NK-92 (cell line): ENCODE measurements around the gene TAF4.
"Not testable (repeated sequence)": the region's sequence is repeated elsewhere in the genome, so short reads cannot be mapped to it uniquely, and the experiment has no call there.

Source experiments
- DNase-seq: peaks from one replicate; lab custom pipeline; 2025; ENCODE audit not compliant: unreplicated experiment; lab: John Stamatoyannopoulos, UW

The TAF4 gene, protein sequence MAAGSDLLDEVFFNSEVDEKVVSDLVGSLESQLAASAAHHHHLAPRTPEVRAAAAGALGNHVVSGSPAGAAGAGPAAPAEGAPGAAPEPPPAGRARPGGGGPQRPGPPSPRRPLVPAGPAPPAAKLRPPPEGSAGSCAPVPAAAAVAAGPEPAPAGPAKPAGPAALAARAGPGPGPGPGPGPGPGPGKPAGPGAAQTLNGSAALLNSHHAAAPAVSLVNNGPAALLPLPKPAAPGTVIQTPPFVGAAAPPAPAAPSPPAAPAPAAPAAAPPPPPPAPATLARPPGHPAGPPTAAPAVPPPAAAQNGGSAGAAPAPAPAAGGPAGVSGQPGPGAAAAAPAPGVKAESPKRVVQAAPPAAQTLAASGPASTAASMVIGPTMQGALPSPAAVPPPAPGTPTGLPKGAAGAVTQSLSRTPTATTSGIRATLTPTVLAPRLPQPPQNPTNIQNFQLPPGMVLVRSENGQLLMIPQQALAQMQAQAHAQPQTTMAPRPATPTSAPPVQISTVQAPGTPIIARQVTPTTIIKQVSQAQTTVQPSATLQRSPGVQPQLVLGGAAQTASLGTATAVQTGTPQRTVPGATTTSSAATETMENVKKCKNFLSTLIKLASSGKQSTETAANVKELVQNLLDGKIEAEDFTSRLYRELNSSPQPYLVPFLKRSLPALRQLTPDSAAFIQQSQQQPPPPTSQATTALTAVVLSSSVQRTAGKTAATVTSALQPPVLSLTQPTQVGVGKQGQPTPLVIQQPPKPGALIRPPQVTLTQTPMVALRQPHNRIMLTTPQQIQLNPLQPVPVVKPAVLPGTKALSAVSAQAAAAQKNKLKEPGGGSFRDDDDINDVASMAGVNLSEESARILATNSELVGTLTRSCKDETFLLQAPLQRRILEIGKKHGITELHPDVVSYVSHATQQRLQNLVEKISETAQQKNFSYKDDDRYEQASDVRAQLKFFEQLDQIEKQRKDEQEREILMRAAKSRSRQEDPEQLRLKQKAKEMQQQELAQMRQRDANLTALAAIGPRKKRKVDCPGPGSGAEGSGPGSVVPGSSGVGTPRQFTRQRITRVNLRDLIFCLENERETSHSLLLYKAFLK

DNA sequence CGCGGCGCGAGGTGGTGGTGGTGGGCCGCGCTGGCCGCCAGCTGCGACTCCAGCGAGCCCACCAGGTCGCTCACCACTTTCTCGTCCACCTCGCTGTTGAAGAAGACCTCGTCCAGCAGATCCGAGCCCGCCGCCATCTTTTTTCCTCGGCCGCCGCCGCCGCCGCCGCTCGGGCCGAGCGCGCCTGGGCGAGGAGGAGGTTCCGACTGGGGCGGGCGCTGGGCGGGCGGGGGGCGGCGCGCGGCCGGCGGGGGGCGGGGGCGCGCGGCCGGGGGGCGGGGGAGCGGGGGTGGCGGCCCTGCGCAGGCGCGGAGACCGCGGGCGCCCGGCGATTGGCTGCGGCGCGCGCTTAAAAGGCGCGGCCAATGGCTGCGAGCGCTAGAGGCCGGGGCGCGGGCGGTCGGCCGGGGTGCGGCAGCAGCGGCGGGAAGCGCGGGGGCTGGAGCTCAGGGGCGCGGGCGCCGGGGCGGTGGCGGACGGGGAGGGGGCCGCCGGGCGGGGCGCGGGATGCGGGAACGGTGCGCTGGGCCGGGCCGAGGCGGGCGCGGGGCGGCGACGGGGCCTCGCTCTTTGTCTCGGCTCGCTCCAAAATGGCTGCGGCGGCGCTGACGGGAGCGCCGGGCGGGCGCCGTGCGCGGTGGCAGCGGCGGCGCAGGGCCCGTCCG is at the start of gene TAF4:
TAF4 (minus strand) TSS at position 208 of the 665 bp plus-strand sequence; CDS start at position 137, 71 bp downstream.
- DNase-seq = no peak

- no peak for DNase-seq
These were observed 49.2 kb upstream of the TAF4 start for GRCh38 chr20:62114894-62115293.

DNA sequence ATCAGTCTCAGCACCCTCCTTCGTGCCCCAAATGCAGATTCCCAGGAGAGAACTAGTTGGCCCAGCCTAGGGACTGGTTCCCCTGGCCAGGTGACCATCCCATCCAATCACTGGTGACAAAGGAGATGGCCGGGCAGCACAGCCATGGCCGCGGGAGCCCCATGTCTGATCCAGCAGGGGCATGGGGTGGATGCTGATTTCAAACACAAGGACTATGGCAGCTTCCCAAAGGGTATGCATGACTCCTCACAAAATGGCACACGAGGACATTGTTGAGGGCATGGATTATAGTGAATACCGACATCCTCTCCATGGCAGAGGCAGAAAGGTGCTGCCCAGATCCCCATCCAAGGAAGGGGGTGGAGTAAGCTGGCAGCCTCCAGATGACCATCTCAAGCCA is 46.7 kb upstream of the TAF4 start:
- no peak for DNase-seq

DNA sequence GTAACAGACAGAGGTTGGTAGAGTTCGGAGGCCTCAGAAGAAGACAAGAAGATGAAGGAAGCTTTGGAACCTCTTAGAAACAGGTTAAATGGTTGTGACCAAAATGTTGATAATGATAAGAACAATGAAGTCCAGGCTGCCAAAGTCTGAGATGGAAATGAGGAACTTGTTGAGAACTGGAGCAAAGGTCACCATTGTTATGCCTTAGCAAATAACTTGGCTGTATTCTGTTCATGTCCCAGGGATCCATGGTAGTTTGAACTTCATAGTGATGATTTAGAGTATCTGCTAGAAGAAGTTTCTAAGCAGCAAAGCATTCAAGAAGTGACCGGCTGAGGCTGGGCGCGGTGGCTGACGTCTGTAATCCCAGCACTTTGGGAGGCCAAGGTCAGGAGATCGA is 45.5 kb upstream of the TAF4 start:
- no peak for DNase-seq

- no peak for DNase-seq
These were observed 39.9 kb upstream of the TAF4 start for GRCh38 chr20:62105592-62105991.

DNA sequence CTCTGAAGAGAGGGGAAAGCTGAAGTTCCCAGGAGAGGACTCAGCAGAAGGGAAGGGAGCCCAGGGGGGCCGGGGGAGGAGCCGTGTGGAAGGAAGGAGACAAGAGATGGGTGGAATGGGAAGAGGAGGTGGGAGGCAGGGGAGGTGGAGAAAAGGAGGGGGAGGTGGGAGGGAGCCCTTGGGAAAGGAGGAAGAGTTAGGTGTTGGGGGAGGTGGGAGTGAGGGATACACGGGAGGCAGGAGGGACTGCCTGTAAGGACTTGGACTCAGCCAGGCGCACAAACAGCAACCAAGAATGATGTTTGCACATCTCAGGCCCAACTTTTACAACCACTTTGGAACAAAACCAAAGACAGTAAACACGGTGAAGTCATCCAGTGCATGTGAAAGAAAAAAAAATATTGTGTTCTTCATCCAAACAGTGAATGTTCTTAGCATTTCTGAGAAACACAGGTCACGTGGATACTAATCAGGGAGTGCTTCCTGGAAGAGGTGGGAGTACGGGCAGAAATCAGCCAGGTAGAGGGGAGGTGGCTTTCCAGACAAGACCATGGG is 39.2 kb upstream of the TAF4 start:
- DNase-seq = no peak

DNA sequence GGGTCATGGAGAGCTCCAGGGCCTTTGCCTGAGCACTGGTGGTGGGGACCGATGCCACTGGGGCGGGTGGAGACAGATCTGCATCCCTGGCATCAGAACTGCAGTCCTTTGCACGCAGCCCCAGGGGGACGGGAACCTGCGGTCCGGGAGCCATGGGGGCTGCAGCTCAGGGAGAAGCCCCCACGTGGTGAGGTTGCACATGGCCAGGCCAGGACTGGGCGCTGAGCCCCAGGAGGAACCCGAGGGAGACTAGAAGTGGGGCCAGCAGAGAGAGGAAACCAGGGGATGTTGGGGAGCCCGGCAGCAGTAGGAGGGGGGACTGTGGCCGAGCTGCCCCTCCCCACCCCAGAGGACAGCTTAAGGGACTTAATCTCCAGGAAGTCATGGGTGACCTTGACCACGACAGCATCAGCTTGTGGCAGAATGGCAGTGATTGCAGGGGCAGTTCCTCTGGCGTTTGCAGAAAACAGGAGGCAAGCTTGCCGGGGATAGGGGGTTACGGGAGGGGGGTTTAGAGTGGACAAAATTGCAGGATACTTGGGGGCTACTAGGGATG is 38.6 kb upstream of the TAF4 start:
- DNase-seq = no peak

DNA sequence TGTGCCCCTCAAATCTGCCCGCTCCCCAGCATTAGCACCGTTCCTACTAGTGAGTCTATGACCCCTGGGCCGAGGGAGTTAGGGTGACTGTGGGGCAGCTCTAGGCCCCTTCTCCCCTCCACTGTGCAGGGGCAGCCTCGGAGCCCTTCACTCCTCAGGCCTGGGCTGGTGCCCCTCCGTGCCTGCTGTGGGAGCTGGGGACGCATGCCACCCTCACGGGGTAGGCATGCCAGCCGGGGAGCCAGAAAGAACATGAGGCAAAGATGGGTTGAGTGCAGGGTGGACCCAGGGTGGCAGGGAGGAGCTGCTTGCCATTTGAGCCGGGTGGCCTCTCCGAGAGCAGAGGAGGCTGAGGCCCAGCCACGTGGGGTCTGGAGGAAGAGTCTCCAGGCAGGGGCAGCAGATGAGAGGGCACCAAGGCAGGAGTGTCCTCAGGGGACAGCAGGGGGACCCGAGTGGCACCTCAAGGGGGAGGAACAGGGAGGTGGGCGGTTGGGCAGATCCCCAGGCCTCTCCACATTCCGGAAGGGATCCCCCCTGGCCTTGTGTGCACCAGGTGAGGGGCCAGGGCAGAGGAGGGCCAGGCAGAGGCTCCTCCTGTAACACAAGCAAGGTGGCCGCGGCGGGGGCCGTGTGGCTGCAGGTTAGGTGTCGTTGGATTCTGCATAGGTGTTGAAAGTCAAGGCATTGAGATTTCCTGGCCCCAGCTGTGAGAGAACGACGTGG is 38.0 kb upstream of the TAF4 start:
- no peak for DNase-seq

GRCh38 chr20:62101078-62101477 is 35.4 kb upstream of the TAF4 start:
- DNase-seq = no peak

- no peak for DNase-seq
These were observed 32.3 kb upstream of the TAF4 start for GRCh38 chr20:62097881-62098407.

- DNase-seq = no peak
These were observed 31.0 kb upstream of the TAF4 start for GRCh38 chr20:62096421-62097380.

DNA sequence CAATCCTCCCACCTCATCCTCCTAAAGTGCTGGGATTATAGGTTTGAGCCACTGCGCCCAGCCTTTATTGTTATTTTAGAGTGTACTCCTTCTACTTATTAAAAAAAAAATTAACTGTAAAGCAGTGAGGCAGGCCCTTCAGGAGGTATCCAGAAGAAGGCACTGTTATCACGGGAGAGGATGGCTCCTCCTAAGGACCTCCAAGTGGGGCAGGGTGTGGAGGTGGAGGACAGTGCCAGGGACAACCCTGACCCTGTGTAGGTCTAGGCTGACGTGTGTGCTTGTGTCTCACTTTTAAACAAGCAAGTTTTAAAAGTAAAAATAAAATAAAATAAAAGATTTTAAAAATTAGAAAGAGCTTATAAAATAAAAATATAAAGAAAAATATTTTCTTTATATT is 23.7 kb upstream of the TAF4 start:
- no peak for DNase-seq

DNA sequence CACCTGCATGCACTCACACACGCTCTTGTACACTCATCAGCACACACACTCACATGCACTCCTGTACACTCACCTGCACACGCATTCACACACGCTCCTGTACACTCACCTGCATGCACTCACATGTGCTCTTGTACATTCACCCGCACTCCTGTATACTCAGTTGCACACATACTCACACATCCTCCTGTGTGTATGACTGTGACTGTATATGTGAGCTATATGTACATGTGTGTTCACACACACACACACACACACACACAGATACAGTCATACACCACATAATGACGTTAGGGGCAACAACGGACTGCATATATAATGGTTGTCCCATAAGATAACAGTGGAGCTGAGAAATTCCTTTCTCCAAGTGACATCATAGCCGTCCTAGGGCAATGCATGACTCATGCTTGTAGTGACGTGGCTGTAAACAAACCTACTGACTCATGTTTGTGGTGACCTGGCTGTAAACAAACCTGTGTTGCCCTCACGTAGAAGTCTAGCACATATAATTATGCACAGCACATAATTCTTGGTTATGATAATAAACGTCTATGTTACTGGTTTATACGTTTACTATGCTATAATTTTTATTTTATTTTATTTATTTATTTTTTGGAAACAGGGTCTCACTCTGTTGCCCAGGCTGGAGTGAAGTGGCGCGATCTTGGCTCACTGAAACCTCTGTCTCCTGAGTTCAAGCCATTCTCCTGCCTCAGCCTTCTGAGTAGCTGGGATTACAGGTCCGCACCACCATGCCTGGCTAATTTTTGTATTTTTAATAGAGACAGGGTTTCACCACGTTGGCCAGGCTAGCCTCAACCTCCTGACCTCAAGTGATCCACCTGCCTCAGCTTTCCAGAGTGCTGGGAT is 22.8 kb upstream of the TAF4 start:
- DNase-seq = no peak

DNA sequence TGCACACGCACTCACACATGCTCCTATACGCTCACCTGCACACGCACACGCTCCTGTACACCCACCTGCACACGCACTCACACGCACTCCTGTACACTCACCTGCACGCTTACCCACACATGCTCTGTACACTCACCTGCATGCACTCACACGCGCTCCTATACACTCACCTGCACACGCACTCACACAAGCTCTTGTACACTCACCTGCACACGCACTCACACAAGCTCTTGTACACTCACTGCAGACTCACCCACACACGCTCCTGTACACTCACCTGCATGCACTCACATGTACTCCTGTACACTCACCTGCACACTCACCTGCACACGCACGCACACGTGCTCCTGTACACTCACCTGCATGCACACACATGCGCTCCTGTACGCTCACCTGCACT is 22.0 kb upstream of the TAF4 start:
- no peak for DNase-seq

DNA sequence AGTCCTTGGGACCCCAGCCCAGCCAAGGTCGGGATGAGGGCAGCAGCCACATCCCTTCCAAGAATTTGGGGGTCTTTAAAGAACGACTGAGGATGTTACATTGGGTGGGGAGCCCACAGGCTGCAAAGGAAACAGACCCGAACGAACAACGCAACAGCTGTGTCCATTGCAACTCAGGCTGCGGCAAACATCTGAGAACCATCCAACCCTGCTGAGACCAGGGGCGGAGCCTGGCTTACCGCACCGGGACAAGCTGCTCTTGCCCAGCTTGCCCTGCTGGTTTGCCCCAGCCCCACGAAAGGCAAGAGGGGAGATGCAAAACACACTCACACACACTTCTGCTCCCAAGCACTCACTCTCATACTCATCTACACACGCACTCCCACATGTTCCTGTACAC is 21.5 kb upstream of the TAF4 start:
- DNase-seq = no peak

DNA sequence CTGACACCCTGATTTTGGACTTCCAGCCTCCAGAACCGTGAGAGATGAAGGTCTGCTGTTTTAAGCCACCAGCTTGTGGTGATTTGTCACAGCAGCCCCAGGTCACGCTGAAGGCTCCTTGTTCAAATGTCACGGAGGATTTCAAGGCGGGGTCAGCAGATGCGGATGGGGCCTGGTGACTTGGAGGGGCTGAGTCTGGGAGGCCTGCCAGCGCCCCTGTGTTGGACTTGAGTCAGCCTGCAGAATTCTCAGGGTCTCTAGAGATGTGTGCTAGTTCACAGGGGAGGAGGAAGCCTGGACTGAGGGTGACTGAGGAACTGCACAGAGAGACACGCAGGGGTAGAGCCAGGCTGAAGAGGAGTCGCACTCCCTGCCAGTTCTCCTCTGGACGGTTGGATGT is 19.5 kb upstream of the TAF4 start:
- DNase-seq = no peak

- DNase-seq = not testable (repeated sequence)
These were observed 18.5 kb upstream of the TAF4 start for GRCh38 chr20:62084224-62084623.

DNA sequence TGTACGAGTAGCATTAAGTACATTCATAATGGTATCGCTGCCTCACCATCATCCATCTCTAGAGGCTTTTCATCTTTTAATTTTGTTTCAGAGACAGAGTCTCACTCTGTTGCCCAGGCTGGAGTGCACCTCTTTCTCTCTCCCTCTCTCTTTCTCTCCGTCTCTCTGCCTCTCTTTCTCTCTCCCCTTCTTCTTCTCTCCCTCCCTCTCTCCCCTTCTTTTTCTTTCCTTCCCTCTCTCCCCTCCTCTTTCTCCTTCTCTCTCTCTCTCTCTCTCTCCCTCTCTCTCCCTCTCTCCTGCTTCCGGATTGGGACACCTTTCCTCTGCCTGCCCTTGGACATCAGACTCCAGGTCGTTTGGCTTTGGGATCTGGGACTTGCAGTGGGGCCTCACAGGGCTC is 17.6 kb upstream of the TAF4 start:
- DNase-seq = no peak
